ENCODE results near the gene INPP5A. TPM values are rescaled to one million over a fixed set of nuclear protein-coding genes. Genes with fewer than 3 reads are reported as not detected.
A peak's percentile ranks its signal among the peaks of the same experiment; 100 is the strongest.

Gene INPP5A
- total RNA-seq, 6 experiments from 2014 or later = 58.9 to 64.6 (median 63.8) TPM

DNA sequence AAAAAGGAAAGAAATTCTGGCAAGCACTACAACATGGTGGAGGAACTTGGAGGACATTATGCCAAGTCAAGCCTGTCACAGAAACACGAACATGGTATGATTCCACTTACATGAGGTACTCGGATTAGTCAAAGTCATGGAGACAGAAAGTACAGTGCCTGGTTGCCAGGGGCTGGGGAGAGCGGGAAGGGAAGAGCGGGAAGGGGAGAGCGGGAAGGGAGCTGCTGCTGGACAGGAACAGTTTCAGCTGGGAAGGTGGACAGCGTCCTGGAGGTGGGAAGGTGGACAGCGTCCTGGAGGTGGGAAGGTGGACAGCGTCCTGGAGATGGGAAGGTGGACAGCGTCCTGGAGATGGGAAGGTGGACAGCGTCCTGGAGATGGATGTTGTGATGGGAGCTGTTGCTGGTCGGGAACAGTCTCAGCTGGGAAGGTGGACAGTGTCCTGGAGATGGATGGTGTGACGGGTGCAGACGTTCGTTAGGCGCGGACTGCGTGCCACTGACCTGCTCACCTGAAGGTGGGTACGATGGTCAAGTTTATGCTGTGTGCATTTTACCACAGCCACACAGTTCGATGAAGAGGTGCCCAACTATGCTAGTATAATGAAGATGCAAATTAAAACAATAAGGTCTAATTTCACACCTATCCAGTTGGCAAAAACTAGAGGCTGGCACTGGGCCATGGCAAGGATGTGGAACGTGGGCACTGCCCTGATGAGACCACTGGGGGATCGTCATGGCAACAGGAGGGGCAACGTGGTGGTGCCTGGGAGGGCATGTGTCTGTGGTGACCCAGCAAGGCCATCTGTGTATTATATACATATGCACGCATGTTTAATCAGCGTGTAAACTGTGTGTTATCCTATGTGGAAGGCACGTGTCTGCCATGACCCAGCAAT lies 144.5 kb downstream of the INPP5A start:
- Mint-ChIP-seq H3K4me1 (ENCODE audit: low read depth) (peaks cover 21% of the 10 kb centered on the region), H3K27me3 (ENCODE audit: insufficient read depth) (peaks cover 2% of the 10 kb centered on the region; the same call in 1 of the 2 replicates), H3K4me3 (no peak overlapping the region), H3K27ac (no peak overlapping the region; the same call in 1 of the 2 replicates), H3K36me3 (ENCODE audit: low read depth) (peaks cover 17% of the 10 kb centered on the region; the same call in 1 of the 2 replicates), H3K9me3 (no peaks in the 10 kb centered on the region)
- TF ChIP-seq, protein P1, sequence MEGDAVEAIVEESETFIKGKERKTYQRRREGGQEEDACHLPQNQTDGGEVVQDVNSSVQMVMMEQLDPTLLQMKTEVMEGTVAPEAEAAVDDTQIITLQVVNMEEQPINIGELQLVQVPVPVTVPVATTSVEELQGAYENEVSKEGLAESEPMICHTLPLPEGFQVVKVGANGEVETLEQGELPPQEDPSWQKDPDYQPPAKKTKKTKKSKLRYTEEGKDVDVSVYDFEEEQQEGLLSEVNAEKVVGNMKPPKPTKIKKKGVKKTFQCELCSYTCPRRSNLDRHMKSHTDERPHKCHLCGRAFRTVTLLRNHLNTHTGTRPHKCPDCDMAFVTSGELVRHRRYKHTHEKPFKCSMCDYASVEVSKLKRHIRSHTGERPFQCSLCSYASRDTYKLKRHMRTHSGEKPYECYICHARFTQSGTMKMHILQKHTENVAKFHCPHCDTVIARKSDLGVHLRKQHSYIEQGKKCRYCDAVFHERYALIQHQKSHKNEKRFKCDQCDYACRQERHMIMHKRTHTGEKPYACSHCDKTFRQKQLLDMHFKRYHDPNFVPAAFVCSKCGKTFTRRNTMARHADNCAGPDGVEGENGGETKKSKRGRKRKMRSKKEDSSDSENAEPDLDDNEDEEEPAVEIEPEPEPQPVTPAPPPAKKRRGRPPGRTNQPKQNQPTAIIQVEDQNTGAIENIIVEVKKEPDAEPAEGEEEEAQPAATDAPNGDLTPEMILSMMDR (IDR thresholded peaks at IDR 0.05) = no peak
- DNase-seq = no peak

DNA sequence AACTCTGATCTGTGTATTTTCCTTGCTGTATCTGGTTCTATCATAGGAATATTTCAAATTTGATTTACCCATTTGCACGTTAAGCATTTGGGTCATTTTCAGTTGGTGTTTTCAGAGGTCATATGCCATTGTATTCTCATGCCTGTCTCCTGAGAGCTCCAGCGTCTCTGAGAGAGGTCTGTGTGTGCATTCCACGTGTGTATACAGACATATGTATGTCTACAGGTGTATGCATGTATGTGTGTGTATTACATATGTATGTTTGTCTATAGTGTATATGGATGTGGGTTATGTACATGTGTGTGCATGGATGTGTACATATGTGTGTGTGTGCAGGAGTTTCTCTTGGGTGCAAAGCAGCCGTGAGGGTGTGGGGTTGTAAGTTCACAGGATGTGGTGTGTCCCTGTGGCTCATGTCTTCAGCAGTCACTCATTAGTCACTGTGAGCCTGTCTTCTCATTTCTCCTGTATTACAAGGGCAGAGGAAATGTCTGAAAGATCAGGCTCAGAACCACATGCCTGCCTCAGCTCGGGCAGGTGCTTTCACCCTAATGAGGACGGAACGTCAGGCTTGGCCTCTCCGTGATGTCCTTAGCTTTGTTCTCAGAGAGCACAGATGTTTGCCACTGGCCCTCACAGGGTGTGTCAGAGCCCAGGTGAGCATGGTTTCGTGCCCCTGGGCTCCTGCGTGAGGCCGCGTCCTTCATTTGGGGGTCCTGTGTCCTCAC lies 146.7 kb downstream of the INPP5A start:
- Mint-ChIP-seq H3K4me3 (peak overlapping the region; percentile 47), H3K36me3 (ENCODE audit: low read depth) (peaks cover 24% of the 10 kb centered on the region; the same call in 1 of the 2 replicates), H3K27me3 (ENCODE audit: insufficient read depth) (peaks cover 1% of the 10 kb centered on the region; the same call in 1 of the 2 replicates), H3K4me1 (ENCODE audit: low read depth) (peaks cover 21% of the 10 kb centered on the region), H3K9me3 (no peaks in the 10 kb centered on the region), H3K27ac (peak overlapping the region; percentile 77)
- TF ChIP-seq, protein P1 (IDR thresholded peaks at IDR 0.05) = no peak
- peak; percentile 50 for DNase-seq

DNA sequence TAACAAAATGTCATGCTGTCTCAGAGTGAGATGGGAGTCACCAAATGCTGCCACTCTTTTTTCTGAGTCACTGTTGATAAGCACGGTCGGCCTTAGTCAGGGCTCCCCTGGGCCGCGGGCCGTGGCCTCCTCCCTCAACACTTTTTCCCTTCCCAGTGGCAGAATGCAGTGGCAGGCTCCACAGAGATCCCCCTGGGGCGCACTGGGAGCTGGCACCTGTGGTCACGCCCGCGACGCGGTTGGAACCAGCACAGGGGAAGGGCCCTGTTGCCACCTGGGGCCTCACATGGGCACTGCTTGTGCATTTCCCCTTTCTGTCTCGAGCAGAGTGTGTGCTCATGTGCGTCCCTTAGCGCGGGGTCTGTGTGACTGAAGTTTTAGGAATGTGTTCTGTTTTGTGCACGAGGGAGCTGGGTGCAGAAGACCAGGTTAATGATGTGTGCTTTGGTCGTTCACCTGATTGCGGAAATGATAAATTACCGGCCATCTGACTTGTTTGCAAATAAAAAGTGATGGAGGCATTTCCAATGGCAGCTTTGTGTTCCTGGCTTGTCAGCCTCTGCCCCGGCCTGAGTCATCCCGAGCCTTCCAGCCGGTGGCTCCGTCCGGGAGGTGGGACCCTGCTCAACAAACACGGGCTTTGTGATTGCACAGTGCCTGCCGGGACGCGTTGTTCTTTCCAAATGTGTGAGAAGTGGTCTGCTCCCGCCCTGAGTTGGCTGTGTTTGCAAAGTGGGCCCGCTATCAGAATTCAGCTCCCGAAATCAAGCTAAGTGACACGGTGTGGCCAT lies 147.7 kb downstream of the INPP5A start:
- peaks cover 2% of the 10 kb centered on the region; the same call in 1 of the 2 replicates for H3K27me3 Mint-ChIP-seq (ENCODE audit: insufficient read depth)
- H3K27ac Mint-ChIP-seq = peak overlapping the region; percentile 77
- TF ChIP-seq, protein P1 (IDR thresholded peaks at IDR 0.05) = no peak
- H3K9me3 Mint-ChIP-seq = no peaks in the 10 kb centered on the region
- DNase-seq = no peak
- peak overlapping the region; percentile 59 for H3K4me3 Mint-ChIP-seq
- peaks cover 21% of the 10 kb centered on the region for H3K4me1 Mint-ChIP-seq (ENCODE audit: low read depth)
- H3K36me3 Mint-ChIP-seq (ENCODE audit: low read depth) = peaks cover 21% of the 10 kb centered on the region; the same call in 1 of the 2 replicates

- DNase-seq = no peak
- Mint-ChIP-seq H3K4me3 (no peak overlapping the region; the same call in 1 of the 2 replicates), H3K4me1 (ENCODE audit: low read depth) (peaks cover 21% of the 10 kb centered on the region), H3K27me3 (ENCODE audit: insufficient read depth) (peaks cover 2% of the 10 kb centered on the region; the same call in 1 of the 2 replicates), H3K27ac (peak overlapping the region; percentile 77; the same call in 1 of the 2 replicates), H3K36me3 (ENCODE audit: low read depth) (peaks cover 29% of the 10 kb centered on the region), H3K9me3 (no peaks in the 10 kb centered on the region)
- TF ChIP-seq, protein P1 (IDR thresholded peaks at IDR 0.05) = no peak
Observed at GRCh38 chr10:132685921-132686680, 148.5 kb downstream of the INPP5A start.
